DOHH2 (cell line): ENCODE measurements around the gene IQCF5.

ENCODE experiments used
- H3F3A ChIP-seq: fragments of 200-600 bp; sonication (generic), shearing (Covaris generic); 2 replicates; pipeline ENCODE4 v1.6.0; 2016; ENCODE audit warnings: antibody characterized with exemption, mild to moderate bottlenecking; ENCODE audit not compliant: control insufficient read depth, insufficient read depth
- H3K27ac ChIP-seq: fragments of 200-600 bp; sonication (generic); 2 replicates; pipeline ENCODE4 v1.5.1; 2014; ENCODE audit warnings: low read depth, mild to moderate bottlenecking, low read length, moderate library complexity
- H3K27me3 ChIP-seq: fragments of 200-600 bp; sonication (generic); 2 replicates; pipeline ENCODE4 v1.6.1; 2014; ENCODE audit warnings: mild to moderate bottlenecking, low read length, mixed read lengths; ENCODE audit not compliant: control insufficient read depth
- H3K36me3 ChIP-seq: fragments of 200-600 bp; sonication (generic); 2 replicates; pipeline ENCODE4 v1.6.1; 2014; ENCODE audit warnings: mild to moderate bottlenecking, low read length, moderate library complexity, mixed read lengths; ENCODE audit not compliant: control insufficient read depth
- H3K4me1 ChIP-seq: fragments of 200-600 bp; sonication (generic); 2 replicates; pipeline ENCODE4 v1.6.1; 2014; ENCODE audit warnings: mild to moderate bottlenecking, low read length, mixed read lengths; ENCODE audit not compliant: control insufficient read depth
- H3K4me2 ChIP-seq: fragments of 200-600 bp; sonication (generic); 2 replicates; pipeline ENCODE4 v1.6.0; 2014; ENCODE audit warnings: mild to moderate bottlenecking, low read length, moderate library complexity
- H3K4me3 ChIP-seq: fragments of 200-600 bp; sonication (generic); 2 replicates; pipeline ENCODE4 v1.5.1; 2014; ENCODE audit warnings: mild to moderate bottlenecking, low read length, mixed read lengths
- H3K79me2 ChIP-seq: fragments of 200-600 bp; sonication (generic); 2 replicates; pipeline ENCODE4 v1.6.1; 2014; ENCODE audit warnings: mild to moderate bottlenecking, low read length, mixed read lengths; ENCODE audit not compliant: control insufficient read depth
- H3K9me2 ChIP-seq: fragments of 200-600 bp; sonication (generic); replicated peaks from 2 replicates; pipeline ENCODE4 v1.6.1; 2014; ENCODE audit warnings: mild to moderate bottlenecking, low read length, mixed read lengths; ENCODE audit not compliant: control insufficient read depth
- H3K9me3 ChIP-seq: fragments of 200-600 bp; sonication (generic); 2 replicates; pipeline ENCODE4 v1.6.1; 2014; ENCODE audit warnings: antibody characterized with exemption, low read length, mixed read lengths; ENCODE audit not compliant: control insufficient read depth, insufficient read depth
- H4K20me1 ChIP-seq: fragments of 200-600 bp; sonication (generic); 2 replicates; pipeline ENCODE4 v1.6.0; 2014; ENCODE audit warnings: low read depth, mild to moderate bottlenecking, antibody characterized with exemption, low read length, moderate library complexity; ENCODE audit not compliant: control insufficient read depth, insufficient read depth
- CTCF ChIP-seq: fragments of 200-600 bp; sonication (generic); IDR thresholded peaks from one replicate; pipeline ENCODE4 v1.5.1; 2014; ENCODE audit warnings: antibody characterized with exemption, mild to moderate bottlenecking, low read depth, low read length; ENCODE audit not compliant: poor library complexity, severe bottlenecking
- EZH2phosphoT487 ChIP-seq: fragments of 200-600 bp; sonication (generic); IDR thresholded peaks from 2 replicates; pipeline ENCODE4 v1.6.1; 2017; ENCODE audit warnings: borderline replicate concordance, mild to moderate bottlenecking, antibody characterized with exemption, low read length, moderate library complexity, mixed read lengths

Gene IQCF5

GRCh38 chr3:51845129-51845528 lies 30.3 kb downstream of the IQCF5 start:
- Histone ChIP-seq H3K27me3 (peaks cover 12% of the 10 kb centered on the region; the same call in 1 of the 2 replicates), H3K9me2 (no peaks in the 10 kb centered on the region), H3F3A (no peaks in the 10 kb centered on the region), H3K9me3 (no peaks in the 10 kb centered on the region), H3K79me2 (no peaks in the 10 kb centered on the region), H3K4me1 (no peaks in the 10 kb centered on the region), H3K27ac (no peak overlapping the region), H3K4me3 (no peak overlapping the region), H4K20me1 (no peaks in the 10 kb centered on the region), H3K4me2 (no peak overlapping the region), H3K36me3 (no peaks in the 10 kb centered on the region)
- TF ChIP-seq EZH2phosphoT487 (no peak), CTCF (no peak)

GRCh38 chr3:51836606-51837005 lies 38.8 kb downstream of the IQCF5 start:
- Histone ChIP-seq H3K4me1 (no peaks in the 10 kb centered on the region), H3K4me2 (no peak overlapping the region), H3K27ac (no peak overlapping the region), H3K36me3 (no peaks in the 10 kb centered on the region), H3K79me2 (no peaks in the 10 kb centered on the region), H3K9me2 (no peaks in the 10 kb centered on the region), H3K9me3 (no peaks in the 10 kb centered on the region; the same call in 1 of the 2 replicates), H4K20me1 (no peaks in the 10 kb centered on the region), H3F3A (no peaks in the 10 kb centered on the region), H3K4me3 (no peak overlapping the region), H3K27me3 (no peaks in the 10 kb centered on the region; the same call in 1 of the 2 replicates)
- TF ChIP-seq CTCF, result no peak
- no peak for TF ChIP-seq EZH2phosphoT487

GRCh38 chr3:51830836-51831385 lies 44.5 kb downstream of the IQCF5 start:
- Histone ChIP-seq H3K27ac (no peak overlapping the region), H3K4me2 (no peak overlapping the region), H3F3A (no peaks in the 10 kb centered on the region), H3K27me3 (no peaks in the 10 kb centered on the region; the same call in none of the 2 replicates), H3K4me3 (no peak overlapping the region), H3K36me3 (no peaks in the 10 kb centered on the region), H4K20me1 (no peaks in the 10 kb centered on the region), H3K9me2 (no peaks in the 10 kb centered on the region), H3K79me2 (no peaks in the 10 kb centered on the region), H3K4me1 (no peaks in the 10 kb centered on the region), H3K9me3 (peaks cover 7% of the 10 kb centered on the region)
- TF ChIP-seq EZH2phosphoT487 (no peak), CTCF (no peak)
